Thoracic aorta (tissue), 2 donors: ENCODE results near the gene ZDHHC9. TPM values are rescaled to one million over a fixed set of nuclear protein-coding genes. Genes with fewer than 3 reads are reported as not detected.

ENCODE experiments used
- ATAC-seq: fragments of 150-250 bp; one replicate; pipeline ENCODE4 v1.8.0; 2017; ENCODE audit warnings: low read depth; ENCODE audit not compliant: insufficient number of reproducible peaks, low FRiP score
- DNase-seq: peaks from one replicate; pipeline ENCODE4 v3.0.0-alpha.2; 2020; ENCODE audit warnings: low spot score
- H3K27ac ChIP-seq, 2 donors: fragments of 200-600 bp; sonication (generic); 1 replicate in 1 of 2; 2 replicates in 1 of 2; pipeline ENCODE4 v1.5.1; 2016; ENCODE audit warnings: mild to moderate bottlenecking in 2 of 2, moderate library complexity in 2 of 2
- H3K27me3 ChIP-seq: fragments of 200-600 bp; sonication (generic); replicated peaks from 2 replicates; pipeline ENCODE4 v1.6.0; 2016; ENCODE audit warnings: mild to moderate bottlenecking; ENCODE audit not compliant: insufficient read depth
- H3K36me3 ChIP-seq: fragments of 200-600 bp; sonication (generic); one replicate; pipeline ENCODE4 v1.5.1; 2016
- H3K4me1 ChIP-seq, 2 donors: fragments of 200-600 bp; sonication (generic); 1 replicate in 1 of 2; 2 replicates in 1 of 2; pipeline versions ENCODE4 v1.5.1 to v1.6.0; 2016; ENCODE audit warnings: low read depth in 2 of 2, mild to moderate bottlenecking in 1 of 2; ENCODE audit not compliant: control insufficient read depth in 1 of 2
- H3K4me3 ChIP-seq: fragments of 200-600 bp; sonication (generic); 2 replicates; pipeline ENCODE4 v1.5.1; 2016; ENCODE audit warnings: mild to moderate bottlenecking
- H3K9me3 ChIP-seq: fragments of 200-600 bp; sonication (generic); 2 replicates; pipeline ENCODE4 v1.5.1; 2016
- CTCF ChIP-seq: fragments of 200-600 bp; sonication (generic); IDR thresholded peaks from one replicate; pipeline ENCODE4 v1.5.1; 2019; ENCODE audit warnings: antibody characterized with exemption
- total RNA-seq, 2 donors: library from RNA; depleted of rRNA; stranded (reverse); fragments of >200 nt; gene quantifications; one replicate each; pipeline versions ENCODE4 v1.1.0 to v1.2.3, GENCODE V29; 2016

Gene ZDHHC9
- total RNA-seq, 2 donors from 2014 or later, result 18.3 to 38.4 TPM

- ATAC-seq (no peak), DNase-seq (no peak)
- H3K27me3 ChIP-seq, result no peaks in the 10 kb centered on the region
- no peak for TF ChIP-seq CTCF
- no peak overlapping the region for H3K27ac ChIP-seq
- H3K4me3 ChIP-seq, result no peak overlapping the region
- no peaks in the 10 kb centered on the region for H3K9me3 ChIP-seq
- no peaks in the 10 kb centered on the region for H3K36me3 ChIP-seq
- no peaks in the 10 kb centered on the region for H3K4me1 ChIP-seq
Observed at GRCh38 chrX:129792586-129793291, 50.9 kb downstream of the ZDHHC9 start.

GRCh38 chrX:129791961-129792570 lies 51.6 kb downstream of the ZDHHC9 start:
- DNase-seq, result no peak
- Histone ChIP-seq H3K4me1 (no peaks in the 10 kb centered on the region), H3K4me3 (no peak overlapping the region), H3K9me3 (no peaks in the 10 kb centered on the region), H3K27me3 (no peaks in the 10 kb centered on the region), H3K36me3 (no peaks in the 10 kb centered on the region), H3K27ac (no peak overlapping the region)
- no peak for ATAC-seq
- TF ChIP-seq CTCF, result no peak

- H3K27me3 ChIP-seq, result no peaks in the 10 kb centered on the region
- DNase-seq, result no peak
- H3K4me1 ChIP-seq, result no peaks in the 10 kb centered on the region
- TF ChIP-seq CTCF, result no peak
- H3K27ac ChIP-seq, result no peak overlapping the region
- H3K9me3 ChIP-seq, result no peaks in the 10 kb centered on the region
- H3K4me3 ChIP-seq, result no peak overlapping the region
- ATAC-seq, result no peak
- H3K36me3 ChIP-seq, result no peaks in the 10 kb centered on the region
Observed at GRCh38 chrX:129791336-129791735, 52.4 kb downstream of the ZDHHC9 start.

- TF ChIP-seq CTCF, result no peak
- Histone ChIP-seq H3K4me3 (no peak overlapping the region), H3K27ac (no peak overlapping the region), H3K9me3 (no peaks in the 10 kb centered on the region), H3K36me3 (no peaks in the 10 kb centered on the region), H3K4me1 (no peaks in the 10 kb centered on the region), H3K27me3 (no peaks in the 10 kb centered on the region)
- no peak for DNase-seq
- ATAC-seq, result no peak
Observed at GRCh38 chrX:129790808-129791207, 52.9 kb downstream of the ZDHHC9 start.

GRCh38 chrX:129790146-129790545 lies 53.5 kb downstream of the ZDHHC9 start:
- H3K4me1 ChIP-seq, result no peaks in the 10 kb centered on the region
- no peaks in the 10 kb centered on the region for H3K36me3 ChIP-seq
- H3K4me3 ChIP-seq, result no peak overlapping the region
- DNase-seq (no peak), ATAC-seq (no peak)
- H3K9me3 ChIP-seq, result no peaks in the 10 kb centered on the region
- H3K27ac ChIP-seq, result no peak overlapping the region
- TF ChIP-seq CTCF, result no peak
- no peaks in the 10 kb centered on the region for H3K27me3 ChIP-seq
